GM12892 (cell line): ENCODE measurements around the gene TBL1XR1.

ENCODE experiments used
- POLR2A ChIP-seq: IDR thresholded peaks from 2 replicates; pipeline ENCODE4 v1.6.1; 2011; ENCODE audit warnings: low read depth, low read length, control low read depth
- TAF1 ChIP-seq: IDR thresholded peaks from 2 replicates; pipeline ENCODE4 v1.6.1; 2011; ENCODE audit warnings: low read depth, mild to moderate bottlenecking, control low read depth, low read length, borderline replicate concordance

DNA sequence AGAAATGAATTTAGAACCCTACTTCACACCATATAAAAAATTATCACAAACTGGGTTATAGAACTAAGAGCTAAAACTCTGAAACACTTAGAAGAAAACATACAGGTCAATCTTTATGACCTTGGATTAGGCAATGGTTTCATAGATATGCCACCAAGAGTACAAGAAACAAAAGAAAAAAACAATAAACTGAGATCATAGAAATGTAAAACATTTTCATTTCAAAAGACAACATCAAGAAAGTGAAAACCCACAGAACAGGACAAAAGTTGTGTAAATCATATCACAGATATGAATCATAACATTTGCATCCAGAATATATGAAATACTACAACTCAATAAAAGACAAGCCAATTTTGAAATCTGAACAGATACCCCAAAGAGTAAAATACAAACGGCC, 72.4 kb downstream of the TBL1XR1 start:
- TF ChIP-seq TAF1: no peak
- TF ChIP-seq POLR2A: no peak
